Daoy (cell line): ENCODE results near the gene PTOV1. TPM values are rescaled to one million over a fixed set of nuclear protein-coding genes. Genes with fewer than 3 reads are reported as not detected.

Experiments used
- DNase-seq: peaks from one replicate; pipeline ENCODE4 v3.0.0-alpha.2; 2015; ENCODE audit warnings: low read depth
- total RNA-seq: library from RNA; depleted of rRNA; stranded (reverse); fragments of >200 nt; shearing (Covaris generic); gene quantifications from 2 replicates; pipeline ENCODE4 v1.2.3, GENCODE V29; 2014

PTOV1 gene
- total RNA-seq, 1 experiment from 2014 or later = 67.8 TPM

- no peak for DNase-seq
These were observed 8.8 kb downstream of the PTOV1 start for GRCh38 chr19:49859682-49860335.

GRCh38 chr19:49860336-49861102 is 9.6 kb downstream of the PTOV1 start:
- DNase-seq = no peak

GRCh38 chr19:49861107-49861506 is 10.1 kb downstream of the PTOV1 start:
- no peak for DNase-seq

GRCh38 chr19:49861541-49862378 is 10.8 kb downstream of the PTOV1 start:
- DNase-seq = no peak

GRCh38 chr19:49862391-49863253 is 11.7 kb downstream of the PTOV1 start:
- no peak for DNase-seq

GRCh38 chr19:49863254-49863934 is 12.4 kb downstream of the PTOV1 start:
- no peak for DNase-seq

GRCh38 chr19:49863935-49864320 is 13.0 kb downstream of the PTOV1 start:
- no peak for DNase-seq

GRCh38 chr19:49864890-49865289 is 13.9 kb downstream of the PTOV1 start:
- no peak for DNase-seq

GRCh38 chr19:49866933-49867782 is 16.2 kb downstream of the PTOV1 start, which contains the start of gene PNKP:
TSS of gene PNKP (minus strand) at chr19:49867576. CDS start at chr19:49867204, 372 bp downstream.
- DNase-seq = peak; percentile 97

GRCh38 chr19:49869009-49869483 is 18.1 kb downstream of the PTOV1 start:
- DNase-seq = no peak

GRCh38 chr19:49869484-49870308 is 18.7 kb downstream of the PTOV1 start:
- DNase-seq = peak; percentile 99

- DNase-seq = no peak
These were observed 19.4 kb downstream of the PTOV1 start for GRCh38 chr19:49870309-49870901.

- no peak for DNase-seq
These were observed 20.5 kb downstream of the PTOV1 start for GRCh38 chr19:49871349-49871985.

- DNase-seq = no peak
These were observed 21.5 kb downstream of the PTOV1 start for GRCh38 chr19:49872245-49873128.

GRCh38 chr19:49873129-49873521 is 22.2 kb downstream of the PTOV1 start:
- no peak for DNase-seq

GRCh38 chr19:49873834-49874233 is 22.9 kb downstream of the PTOV1 start:
- DNase-seq = no peak
